ENCODE measurements around the gene ZNF740.

ZNF740 gene

DNA sequence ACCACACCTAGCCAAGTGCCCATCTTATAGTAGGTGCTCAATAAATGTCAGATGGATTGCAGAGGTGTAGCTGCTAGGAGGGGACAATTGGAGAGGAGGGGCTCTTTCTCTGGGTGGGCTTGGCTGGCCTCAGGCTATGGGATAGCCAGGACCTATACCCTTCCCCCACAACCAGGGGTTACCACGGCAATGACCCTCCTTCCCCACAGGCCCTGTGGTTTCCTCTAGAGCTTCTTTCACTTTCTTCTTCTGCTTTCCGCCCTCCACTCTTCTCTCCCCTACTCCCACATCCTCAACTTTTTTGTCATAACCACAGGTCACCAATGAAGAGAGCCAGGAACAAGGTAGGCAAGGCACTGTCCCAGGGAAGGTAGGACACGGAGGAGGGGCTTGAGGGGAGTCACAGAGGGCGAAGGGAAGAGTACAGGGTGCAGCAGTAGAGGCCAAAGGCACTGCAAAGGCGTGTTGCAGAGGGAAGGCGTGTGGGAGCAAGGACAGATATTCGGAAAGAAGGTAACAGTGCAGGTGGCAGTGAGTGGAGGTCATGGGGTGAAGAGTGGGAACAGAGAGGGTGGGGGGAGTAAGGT is 28.4 kb downstream of the ZNF740 start:
- H4K20me1 ChIP-seq (ENCODE audit: insufficient read depth, low read length): no peaks in the 10 kb centered on the region
- H3K9me3 ChIP-seq (ENCODE audit: low read length): no peaks in the 10 kb centered on the region
- no peaks in the 10 kb centered on the region; the same call in 1 of the 2 replicates for H3F3A ChIP-seq (ENCODE audit: insufficient read depth, low read length)
- H3K4me1 ChIP-seq (ENCODE audit: insufficient read depth, low read length, severe bottlenecking): peaks cover 44% of the 10 kb centered on the region
- H3K4me2 ChIP-seq (ENCODE audit: low read length): peak overlapping the region; percentile 82
- TF ChIP-seq EZH2 (IDR thresholded peaks at IDR 0.05; ENCODE audit: borderline replicate concordance, low read length): no peak
- TF ChIP-seq, protein P1, sequence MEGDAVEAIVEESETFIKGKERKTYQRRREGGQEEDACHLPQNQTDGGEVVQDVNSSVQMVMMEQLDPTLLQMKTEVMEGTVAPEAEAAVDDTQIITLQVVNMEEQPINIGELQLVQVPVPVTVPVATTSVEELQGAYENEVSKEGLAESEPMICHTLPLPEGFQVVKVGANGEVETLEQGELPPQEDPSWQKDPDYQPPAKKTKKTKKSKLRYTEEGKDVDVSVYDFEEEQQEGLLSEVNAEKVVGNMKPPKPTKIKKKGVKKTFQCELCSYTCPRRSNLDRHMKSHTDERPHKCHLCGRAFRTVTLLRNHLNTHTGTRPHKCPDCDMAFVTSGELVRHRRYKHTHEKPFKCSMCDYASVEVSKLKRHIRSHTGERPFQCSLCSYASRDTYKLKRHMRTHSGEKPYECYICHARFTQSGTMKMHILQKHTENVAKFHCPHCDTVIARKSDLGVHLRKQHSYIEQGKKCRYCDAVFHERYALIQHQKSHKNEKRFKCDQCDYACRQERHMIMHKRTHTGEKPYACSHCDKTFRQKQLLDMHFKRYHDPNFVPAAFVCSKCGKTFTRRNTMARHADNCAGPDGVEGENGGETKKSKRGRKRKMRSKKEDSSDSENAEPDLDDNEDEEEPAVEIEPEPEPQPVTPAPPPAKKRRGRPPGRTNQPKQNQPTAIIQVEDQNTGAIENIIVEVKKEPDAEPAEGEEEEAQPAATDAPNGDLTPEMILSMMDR (IDR thresholded peaks at IDR 0.05; ENCODE audit: low read length): no peak
- H2AFZ ChIP-seq (ENCODE audit: low read length): 0 out of 2 replicates have a peak overlapping the region, but pooled peaks have one; percentile 37
- peak overlapping the region; percentile 67 for H3K9ac ChIP-seq (ENCODE audit: low read length)
- peak overlapping the region; percentile 71 for H3K27ac ChIP-seq (ENCODE audit: low read depth, low read length, poor library complexity, severe bottlenecking)
- no peaks in the 10 kb centered on the region for H3K79me2 ChIP-seq (ENCODE audit: insufficient read depth, low read length)
- H3K4me3 ChIP-seq (ENCODE audit: low read depth, low read length, poor library complexity, severe bottlenecking): peak overlapping the region; percentile 59
- no peaks in the 10 kb centered on the region for H3K9me2 ChIP-seq (ENCODE audit: low read depth, low read length)
- H3K36me3 ChIP-seq (ENCODE audit: insufficient read depth, low read length): no peaks in the 10 kb centered on the region
- H3K27me3 ChIP-seq (ENCODE audit: insufficient read depth, low read length): no peaks in the 10 kb centered on the region

DNA sequence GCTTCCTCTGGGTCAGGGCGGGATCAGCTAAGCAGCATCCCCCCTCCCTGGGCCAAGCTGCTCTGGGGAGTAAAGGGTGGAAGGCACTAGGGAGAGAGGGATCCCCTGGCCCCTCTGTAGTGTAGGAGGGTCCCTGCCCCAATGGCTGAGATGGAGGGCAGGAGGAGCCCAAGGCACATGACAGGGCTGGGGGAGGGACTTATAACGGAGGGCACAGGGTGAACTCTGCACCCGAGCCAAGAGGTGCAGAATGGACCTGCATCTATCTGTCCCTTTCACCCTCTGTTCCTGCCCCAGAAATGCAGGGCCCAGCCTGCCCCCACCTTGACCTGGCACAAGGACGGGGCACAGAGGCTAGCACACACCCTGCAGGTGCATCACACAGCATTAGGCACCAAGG is 30.3 kb downstream of the ZNF740 start:
- no peak overlapping the region for H3K9ac ChIP-seq (ENCODE audit: low read length)
- no peaks in the 10 kb centered on the region for H3K36me3 ChIP-seq (ENCODE audit: insufficient read depth, low read length)
- H3K4me1 ChIP-seq (ENCODE audit: insufficient read depth, low read length, severe bottlenecking): peaks cover 30% of the 10 kb centered on the region
- H4K20me1 ChIP-seq (ENCODE audit: insufficient read depth, low read length): no peaks in the 10 kb centered on the region
- no peak overlapping the region for H2AFZ ChIP-seq (ENCODE audit: low read length)
- no peaks in the 10 kb centered on the region for H3K79me2 ChIP-seq (ENCODE audit: insufficient read depth, low read length)
- TF ChIP-seq, protein P1 (IDR thresholded peaks at IDR 0.05; ENCODE audit: low read length): no peak
- TF ChIP-seq EZH2 (IDR thresholded peaks at IDR 0.05; ENCODE audit: borderline replicate concordance, low read length): no peak
- no peaks in the 10 kb centered on the region for H3K27me3 ChIP-seq (ENCODE audit: insufficient read depth, low read length)
- H3K9me2 ChIP-seq (ENCODE audit: low read depth, low read length): no peaks in the 10 kb centered on the region
- H3K4me2 ChIP-seq (ENCODE audit: low read length): no peak overlapping the region
- no peaks in the 10 kb centered on the region; the same call in 1 of the 2 replicates for H3F3A ChIP-seq (ENCODE audit: insufficient read depth, low read length)
- H3K27ac ChIP-seq (ENCODE audit: low read depth, low read length, poor library complexity, severe bottlenecking): no peak overlapping the region
- H3K4me3 ChIP-seq (ENCODE audit: low read depth, low read length, poor library complexity, severe bottlenecking): no peak overlapping the region
- H3K9me3 ChIP-seq (ENCODE audit: low read length): no peaks in the 10 kb centered on the region

DNA sequence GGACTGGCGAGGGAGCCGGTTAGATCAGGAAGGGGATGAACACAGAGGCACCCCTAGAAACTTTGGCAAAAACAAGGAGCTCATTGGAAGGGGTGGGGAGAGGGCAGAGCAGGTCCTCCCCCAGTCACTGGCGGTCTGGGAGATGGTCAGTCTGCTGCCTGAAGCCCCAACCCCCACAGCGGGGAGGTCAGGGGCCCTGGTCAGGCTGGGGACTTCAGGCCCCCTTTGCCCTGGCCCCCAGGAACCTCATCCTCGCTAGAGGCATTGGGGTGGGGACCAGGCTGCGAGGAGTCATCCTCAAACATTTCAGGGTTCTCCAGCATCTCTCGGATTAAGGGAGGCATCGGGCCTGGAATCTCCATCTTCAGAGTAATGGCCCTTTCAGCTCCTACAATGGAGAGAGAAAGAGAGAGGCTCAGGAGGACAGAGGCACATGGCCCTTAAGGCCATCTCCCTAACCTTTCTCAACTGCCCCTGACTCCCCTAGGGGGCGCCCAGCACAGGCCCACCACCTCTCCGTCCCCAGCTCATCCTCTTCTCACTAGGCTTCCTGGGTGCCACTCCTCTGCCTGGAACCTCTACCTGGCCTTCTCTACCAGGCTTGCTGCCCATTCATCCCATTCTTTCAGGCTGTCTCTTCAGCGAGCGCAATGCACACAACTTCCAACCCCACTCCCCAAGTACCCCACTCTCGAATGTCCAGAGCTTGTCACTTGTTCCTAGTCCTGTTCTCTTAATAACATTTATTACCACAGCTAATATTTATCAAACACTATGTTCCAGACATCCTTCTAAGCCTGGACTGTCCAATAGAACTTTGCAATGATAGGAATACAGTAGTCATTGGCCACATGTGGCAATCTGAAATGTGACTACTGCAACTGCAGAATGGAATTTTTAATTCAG is 31.2 kb downstream of the ZNF740 start:
- Histone ChIP-seq H2AFZ (ENCODE audit: low read length) (no peak overlapping the region), H4K20me1 (ENCODE audit: insufficient read depth, low read length) (no peaks in the 10 kb centered on the region), H3K27me3 (ENCODE audit: insufficient read depth, low read length) (no peaks in the 10 kb centered on the region), H3K27ac (ENCODE audit: low read depth, low read length, poor library complexity, severe bottlenecking) (no peak overlapping the region), H3K9me2 (ENCODE audit: low read depth, low read length) (no peaks in the 10 kb centered on the region), H3K9ac (ENCODE audit: low read length) (no peak overlapping the region), H3K36me3 (ENCODE audit: insufficient read depth, low read length) (no peaks in the 10 kb centered on the region), H3K9me3 (ENCODE audit: low read length) (no peaks in the 10 kb centered on the region), H3F3A (ENCODE audit: insufficient read depth, low read length) (no peaks in the 10 kb centered on the region; the same call in 1 of the 2 replicates), H3K4me3 (ENCODE audit: low read depth, low read length, poor library complexity, severe bottlenecking) (no peak overlapping the region), H3K4me1 (ENCODE audit: insufficient read depth, low read length, severe bottlenecking) (peaks cover 21% of the 10 kb centered on the region), H3K4me2 (ENCODE audit: low read length) (no peak overlapping the region), H3K79me2 (ENCODE audit: insufficient read depth, low read length) (no peaks in the 10 kb centered on the region)
- TF ChIP-seq EZH2 (IDR thresholded peaks at IDR 0.05; ENCODE audit: borderline replicate concordance, low read length): no peak
- TF ChIP-seq, protein P1 (IDR thresholded peaks at IDR 0.05; ENCODE audit: low read length): peak; percentile 68
